Breast epithelium (tissue), 3 donors: ENCODE data around the gene LAGE3.

Experiments
- POLR2AphosphoS5 ChIP-seq, 3 donors: sonication (generic); formaldehyde crosslinking; IDR thresholded peaks; one replicate each; pipeline ENCODE4 v1.6.1; 2017; ENCODE audit warnings: antibody characterized with exemption in 3 of 3
- TF ChIP-seq, protein P1 (sequence below), 3 donors: fragments of 450-650 bp; IDR thresholded peaks; one replicate each; pipeline ENCODE4 v1.5.1; 2016 to 2017; ENCODE audit warnings: antibody characterized with exemption in 3 of 3, mild to moderate bottlenecking in 3 of 3, moderate library complexity in 3 of 3

- TF ChIP-seq, protein P1, sequence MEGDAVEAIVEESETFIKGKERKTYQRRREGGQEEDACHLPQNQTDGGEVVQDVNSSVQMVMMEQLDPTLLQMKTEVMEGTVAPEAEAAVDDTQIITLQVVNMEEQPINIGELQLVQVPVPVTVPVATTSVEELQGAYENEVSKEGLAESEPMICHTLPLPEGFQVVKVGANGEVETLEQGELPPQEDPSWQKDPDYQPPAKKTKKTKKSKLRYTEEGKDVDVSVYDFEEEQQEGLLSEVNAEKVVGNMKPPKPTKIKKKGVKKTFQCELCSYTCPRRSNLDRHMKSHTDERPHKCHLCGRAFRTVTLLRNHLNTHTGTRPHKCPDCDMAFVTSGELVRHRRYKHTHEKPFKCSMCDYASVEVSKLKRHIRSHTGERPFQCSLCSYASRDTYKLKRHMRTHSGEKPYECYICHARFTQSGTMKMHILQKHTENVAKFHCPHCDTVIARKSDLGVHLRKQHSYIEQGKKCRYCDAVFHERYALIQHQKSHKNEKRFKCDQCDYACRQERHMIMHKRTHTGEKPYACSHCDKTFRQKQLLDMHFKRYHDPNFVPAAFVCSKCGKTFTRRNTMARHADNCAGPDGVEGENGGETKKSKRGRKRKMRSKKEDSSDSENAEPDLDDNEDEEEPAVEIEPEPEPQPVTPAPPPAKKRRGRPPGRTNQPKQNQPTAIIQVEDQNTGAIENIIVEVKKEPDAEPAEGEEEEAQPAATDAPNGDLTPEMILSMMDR (IDR thresholded peaks at IDR 0.05), result no peak
- no peak for TF ChIP-seq POLR2AphosphoS5 (IDR thresholded peaks at IDR 0.05)
Measured at GRCh38 chrX:154437971-154438893, 40.8 kb downstream of the LAGE3 start.
